HEK293 (cell line): ENCODE data around the gene DYNC1I1.
A peak's percentile ranks its signal among the peaks of the same experiment; 100 is the strongest.

Experiments
- CTCF ChIA-PET: fragments of 350-600 bp; formaldehyde crosslinking; extraction: SDS; loops from one replicate; lab custom pipeline; 2021; ENCODE audit warnings: antibody characterized with exemption; lab: Yijun Ruan, JAX
- POLR2A ChIA-PET: fragments of 300-600 bp; formaldehyde crosslinking; extraction: SDS; loops from one replicate; lab custom pipeline; 2020; ENCODE audit warnings: antibody characterized with exemption, inconsistent platforms; lab: Yijun Ruan, JAX
- H3K27ac ChIP-seq: fragments of 200-500 bp; sonication (Bioruptor generic); 2 replicates; pipeline ENCODE4 v1.5.1; 2014; ENCODE audit warnings: low read depth, low read length, control low read depth, inconsistent platforms; ENCODE audit errors: extremely low read depth
- H3K36me3 ChIP-seq, 2 experiments: fragments of 200-500 bp in 1 of 2; sonication (Bioruptor generic) in 1 of 2; 1 replicate in 1 of 2; 2 replicates in 1 of 2; pipeline ENCODE4 v1.5.1; 2014 to 2017; ENCODE audit warnings: inconsistent platforms in 2 of 2, low read length in 2 of 2; ENCODE audit not compliant: control insufficient read depth in 2 of 2, insufficient read depth in 1 of 2
- H3K4me1 ChIP-seq: fragments of 200-500 bp; sonication (Bioruptor generic); 2 replicates; pipeline ENCODE4 v1.5.1; 2014; ENCODE audit warnings: mild to moderate bottlenecking, low read length, inconsistent platforms; ENCODE audit not compliant: control insufficient read depth, insufficient read depth
- H3K4me3 ChIP-seq: 2 replicates; pipeline ENCODE4 v1.5.1; 2011; ENCODE audit warnings: low read depth, mild to moderate bottlenecking, control low read depth, low read length, moderate library complexity
- H3K9me3 ChIP-seq: fragments of 200-500 bp; sonication (Bioruptor generic); 2 replicates; pipeline ENCODE4 v1.5.1; 2014; ENCODE audit warnings: low read depth, low read length, inconsistent platforms; ENCODE audit not compliant: control insufficient read depth, insufficient read depth
- FEZF1 ChIP-seq: fragments of 450-650 bp; formaldehyde crosslinking; IDR thresholded peaks from 2 replicates; pipeline ENCODE4 v1.5.1; 2016; ENCODE audit warnings: missing biosample characterization, missing genetic modification characterization
- OVOL3 ChIP-seq: fragments of 450-650 bp; formaldehyde crosslinking; IDR thresholded peaks from 2 replicates; pipeline ENCODE4 v1.5.1; 2016; ENCODE audit warnings: missing biosample characterization, missing genetic modification characterization
- REPIN1 ChIP-seq: fragments of 450-650 bp; formaldehyde crosslinking; IDR thresholded peaks from 2 replicates; pipeline ENCODE4 v1.5.1; 2017; ENCODE audit warnings: missing biosample characterization, missing genetic modification characterization, low read depth
- ZBTB48 ChIP-seq: fragments of 450-650 bp; formaldehyde crosslinking; IDR thresholded peaks from 2 replicates; pipeline ENCODE4 v1.5.1; 2016; ENCODE audit warnings: missing biosample characterization, missing genetic modification characterization
- ZNF133 ChIP-seq: fragments of 450-650 bp; formaldehyde crosslinking; IDR thresholded peaks from 2 replicates; pipeline ENCODE4 v1.5.1; 2016; ENCODE audit warnings: missing biosample characterization, missing genetic modification characterization
- ZNF138 ChIP-seq: fragments of 450-650 bp; formaldehyde crosslinking; IDR thresholded peaks from 2 replicates; pipeline ENCODE4 v1.5.1; 2016; ENCODE audit warnings: missing biosample characterization, missing genetic modification characterization, borderline replicate concordance
- ZNF175 ChIP-seq: fragments of 450-650 bp; formaldehyde crosslinking; IDR thresholded peaks from 2 replicates; pipeline ENCODE4 v1.5.1; 2016; ENCODE audit warnings: missing biosample characterization, missing genetic modification characterization
- ZNF221 ChIP-seq: fragments of 450-650 bp; formaldehyde crosslinking; IDR thresholded peaks from 2 replicates; pipeline ENCODE4 v1.5.1; 2017; ENCODE audit warnings: missing biosample characterization, missing genetic modification characterization, borderline replicate concordance
- ZNF354C ChIP-seq: fragments of 450-650 bp; formaldehyde crosslinking; IDR thresholded peaks from 2 replicates; pipeline ENCODE4 v1.5.1; 2016; ENCODE audit warnings: missing biosample characterization, missing genetic modification characterization, low read depth, borderline replicate concordance
- ZNF37A ChIP-seq: fragments of 450-650 bp; IDR thresholded peaks from 2 replicates; pipeline ENCODE4 v1.5.1; 2018; ENCODE audit warnings: missing biosample characterization, missing genetic modification characterization
- ZNF548 ChIP-seq: fragments of 450-650 bp; formaldehyde crosslinking; IDR thresholded peaks from 2 replicates; pipeline ENCODE4 v1.5.1; 2016; ENCODE audit warnings: missing biosample characterization, missing genetic modification characterization
- ZNF555 ChIP-seq: fragments of 450-650 bp; formaldehyde crosslinking; conservative IDR thresholded peaks from 2 replicates; pipeline ENCODE4 v1.5.1; 2017; ENCODE audit warnings: missing biosample characterization, mild to moderate bottlenecking, missing genetic modification characterization, inconsistent platforms
- ZNF600 ChIP-seq: fragments of 450-650 bp; formaldehyde crosslinking; IDR thresholded peaks from 2 replicates; pipeline ENCODE4 v1.5.1; 2016; ENCODE audit warnings: missing biosample characterization, missing genetic modification characterization
- ZNF623 ChIP-seq: fragments of 450-650 bp; formaldehyde crosslinking; IDR thresholded peaks from 2 replicates; pipeline ENCODE4 v1.5.1; 2016; ENCODE audit warnings: missing biosample characterization, missing genetic modification characterization
- ZNF701 ChIP-seq: fragments of 450-650 bp; formaldehyde crosslinking; IDR thresholded peaks from 2 replicates; pipeline ENCODE4 v1.5.1; 2016; ENCODE audit warnings: missing biosample characterization, missing genetic modification characterization
- ZSCAN23 ChIP-seq: fragments of 450-650 bp; formaldehyde crosslinking; IDR thresholded peaks from 2 replicates; pipeline ENCODE4 v1.5.1; 2016; ENCODE audit warnings: missing biosample characterization, missing genetic modification characterization
- TF ChIP-seq, protein P1 (sequence below): sonication (generic); formaldehyde crosslinking; IDR thresholded peaks from 2 replicates; pipeline ENCODE4 v1.8.1; 2022; ENCODE audit warnings: mild to moderate bottlenecking, moderate library complexity, missing genetic modification reagents
- TF ChIP-seq, protein P2 (sequence below): fragments of 450-650 bp; formaldehyde crosslinking; IDR thresholded peaks from 2 replicates; pipeline ENCODE4 v1.5.1; 2016; ENCODE audit warnings: missing biosample characterization, missing genetic modification characterization
- TF ChIP-seq, protein P3 (sequence below): fragments of 450-650 bp; formaldehyde crosslinking; IDR thresholded peaks from 2 replicates; pipeline ENCODE4 v1.5.1; 2016; ENCODE audit warnings: missing biosample characterization, missing genetic modification characterization

Gene DYNC1I1

DNA sequence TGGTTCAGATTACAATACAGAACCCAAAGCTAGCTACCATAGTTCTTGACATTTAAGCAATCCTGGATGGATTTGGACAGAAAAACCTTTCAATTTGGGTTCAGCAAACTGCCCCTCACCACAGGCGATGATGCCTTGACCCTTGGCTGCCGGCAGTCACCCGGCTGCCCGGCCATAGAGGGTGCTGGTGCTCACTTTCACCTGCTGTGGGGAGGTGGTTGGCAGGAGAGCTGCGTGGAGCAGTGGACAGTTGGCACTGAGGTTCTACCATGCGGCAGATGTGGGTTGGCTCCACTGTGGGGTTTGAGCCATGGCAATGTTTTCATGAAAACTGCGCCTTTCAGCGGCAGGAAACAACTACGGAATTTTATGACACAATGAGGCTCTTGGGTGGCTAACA, 99.5 kb downstream of the DYNC1I1 start:
- CTCF ChIA-PET: interaction anchor here (0.5 to 9.1 kb wide), 28 partner anchors 10 to 1192 kb away, joined by 3 to 205 read pairs (median 4); no protein-coding TSS in a partner anchor
- H3K4me1 ChIP-seq: peaks cover 5% of the 10 kb centered on the region; the same call in 1 of the 2 replicates
- no peaks in the 10 kb centered on the region for H3K36me3 ChIP-seq
- H3K27ac ChIP-seq: 0 out of 2 replicates have a peak overlapping the region, but pooled peaks have one; percentile 35
- no peak for TF ChIP-seq ZSCAN23 (tag by site-specific recombination)
- no peak for TF ChIP-seq ZNF133
- TF ChIP-seq ZNF37A (tag by site-specific recombination): no peak
- no peak for TF ChIP-seq ZNF138 (tag by site-specific recombination)
- no peak for TF ChIP-seq ZBTB48 (tag by site-specific recombination)
- TF ChIP-seq ZNF548: no peak
- TF ChIP-seq, all 188 proteins: peak for 0
- Histone ChIP-seq H3K4me3 (no peak overlapping the region), H3K9me3 (no peaks in the 10 kb centered on the region)
- POLR2A ChIA-PET: interaction anchor here (1.3 kb wide), 1 partner anchor 147 kb away, joined by 3 read pairs; no protein-coding TSS in a partner anchor

DNA sequence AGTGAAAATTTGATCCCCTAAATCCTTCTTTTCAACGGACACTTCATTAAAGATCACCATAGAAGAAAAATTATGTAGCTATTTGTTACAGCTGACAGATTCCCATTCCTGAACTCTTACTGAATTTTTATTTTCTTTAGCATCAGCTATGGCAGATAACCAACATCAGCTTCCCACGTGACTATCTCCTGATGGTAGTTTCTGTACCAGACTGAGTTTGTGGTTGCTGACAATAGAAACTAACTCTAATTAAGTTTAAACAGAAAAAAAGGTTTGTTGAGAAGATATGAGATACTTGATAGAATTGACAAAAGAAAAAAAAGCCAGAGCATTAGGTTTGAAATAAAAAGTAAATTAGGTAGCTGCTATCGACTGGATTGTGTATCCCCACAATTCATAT, 101.8 kb downstream of the DYNC1I1 start:
- no peaks in the 10 kb centered on the region for H3K36me3 ChIP-seq
- TF ChIP-seq ZNF701 (tag by site-specific recombination) (no peak), ZNF175 (no peak), ZNF600 (tag by site-specific recombination) (no peak), ZBTB48 (tag by site-specific recombination) (no peak), OVOL3 (tag by site-specific recombination) (no peak), ZNF221 (tag by site-specific recombination) (no peak), ZNF623 (tag by site-specific recombination) (no peak), FEZF1 (tag by site-specific recombination) (no peak), ZNF354C (no peak), ZNF555 (tag by site-specific recombination) (no peak), REPIN1 (tag by site-specific recombination) (no peak)
- TF ChIP-seq, protein P1, sequence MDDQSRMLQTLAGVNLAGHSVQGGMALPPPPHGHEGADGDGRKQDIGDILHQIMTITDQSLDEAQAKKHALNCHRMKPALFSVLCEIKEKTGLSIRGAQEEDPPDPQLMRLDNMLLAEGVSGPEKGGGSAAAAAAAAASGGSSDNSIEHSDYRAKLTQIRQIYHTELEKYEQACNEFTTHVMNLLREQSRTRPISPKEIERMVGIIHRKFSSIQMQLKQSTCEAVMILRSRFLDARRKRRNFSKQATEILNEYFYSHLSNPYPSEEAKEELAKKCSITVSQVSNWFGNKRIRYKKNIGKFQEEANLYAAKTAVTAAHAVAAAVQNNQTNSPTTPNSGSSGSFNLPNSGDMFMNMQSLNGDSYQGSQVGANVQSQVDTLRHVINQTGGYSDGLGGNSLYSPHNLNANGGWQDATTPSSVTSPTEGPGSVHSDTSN: no peak
- TF ChIP-seq, protein P2, sequence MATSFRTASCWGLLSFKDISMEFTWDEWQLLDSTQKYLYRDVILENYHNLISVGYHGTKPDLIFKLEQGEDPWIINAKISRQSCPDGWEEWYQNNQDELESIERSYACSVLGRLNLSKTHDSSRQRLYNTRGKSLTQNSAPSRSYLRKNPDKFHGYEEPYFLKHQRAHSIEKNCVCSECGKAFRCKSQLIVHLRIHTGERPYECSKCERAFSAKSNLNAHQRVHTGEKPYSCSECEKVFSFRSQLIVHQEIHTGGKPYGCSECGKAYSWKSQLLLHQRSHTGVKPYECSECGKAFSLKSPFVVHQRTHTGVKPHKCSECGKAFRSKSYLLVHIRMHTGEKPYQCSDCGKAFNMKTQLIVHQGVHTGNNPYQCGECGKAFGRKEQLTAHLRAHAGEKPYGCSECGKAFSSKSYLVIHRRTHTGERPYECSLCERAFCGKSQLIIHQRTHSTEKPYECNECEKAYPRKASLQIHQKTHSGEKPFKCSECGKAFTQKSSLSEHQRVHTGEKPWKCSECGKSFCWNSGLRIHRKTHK (tag by site-specific recombination): no peak
- TF ChIP-seq, all 188 proteins: peak for 0
- H3K27ac ChIP-seq: no peak overlapping the region

DNA sequence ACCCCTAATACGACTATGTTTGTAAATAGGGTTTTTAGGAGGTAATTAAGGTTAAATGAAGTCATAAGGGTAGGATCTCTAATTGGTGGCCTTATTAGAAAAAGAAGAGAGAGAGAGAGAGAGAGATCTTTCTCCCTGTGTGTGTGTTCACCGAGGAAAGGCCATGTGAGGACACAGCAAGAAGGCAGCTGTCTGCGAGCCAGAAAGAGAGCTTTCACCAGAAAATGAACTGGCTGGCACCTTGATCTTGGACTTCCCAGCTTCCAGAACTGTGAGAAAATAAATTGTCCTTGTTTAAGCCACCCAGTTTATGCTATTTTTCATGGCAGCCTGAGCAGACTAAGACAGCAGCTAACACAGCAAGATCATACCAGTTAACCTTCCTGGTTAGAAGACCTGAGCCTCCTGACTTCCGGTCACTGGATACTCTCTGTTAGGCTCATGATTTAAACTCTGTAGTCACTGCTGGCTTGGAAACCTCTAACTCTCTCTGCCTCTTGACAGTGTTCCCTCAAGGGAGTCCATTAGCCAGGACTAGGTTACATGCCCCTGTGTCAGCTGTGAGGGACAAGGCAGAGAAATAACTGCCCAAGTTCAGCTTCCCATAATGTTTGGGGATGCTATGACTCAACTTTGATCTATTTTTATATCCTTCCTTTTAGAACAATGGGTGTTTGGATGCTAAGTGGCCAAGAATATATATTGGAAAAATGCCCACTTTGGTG, 102.3 kb downstream of the DYNC1I1 start:
- CTCF ChIA-PET: interaction anchor here (0.5 to 9.1 kb wide), 5 partner anchors 29 to 151 kb away, joined by 3 to 205 read pairs (median 3); no protein-coding TSS in a partner anchor
- POLR2A ChIA-PET: no interaction called here
- Histone ChIP-seq H3K27ac (no peak overlapping the region), H3K9me3 (no peaks in the 10 kb centered on the region), H3K36me3 (no peaks in the 10 kb centered on the region), H3K4me1 (peaks cover 5% of the 10 kb centered on the region; the same call in 1 of the 2 replicates), H3K4me3 (no peak overlapping the region)
- TF ChIP-seq, protein P3, sequence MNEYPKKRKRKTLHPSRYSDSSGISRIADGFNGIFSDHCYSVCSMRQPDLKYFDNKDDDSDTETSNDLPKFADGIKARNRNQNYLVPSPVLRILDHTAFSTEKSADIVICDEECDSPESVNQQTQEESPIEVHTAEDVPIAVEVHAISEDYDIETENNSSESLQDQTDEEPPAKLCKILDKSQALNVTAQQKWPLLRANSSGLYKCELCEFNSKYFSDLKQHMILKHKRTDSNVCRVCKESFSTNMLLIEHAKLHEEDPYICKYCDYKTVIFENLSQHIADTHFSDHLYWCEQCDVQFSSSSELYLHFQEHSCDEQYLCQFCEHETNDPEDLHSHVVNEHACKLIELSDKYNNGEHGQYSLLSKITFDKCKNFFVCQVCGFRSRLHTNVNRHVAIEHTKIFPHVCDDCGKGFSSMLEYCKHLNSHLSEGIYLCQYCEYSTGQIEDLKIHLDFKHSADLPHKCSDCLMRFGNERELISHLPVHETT (tag by site-specific recombination): no peak

More for the DNA sequence above, 101.8 kb downstream of the DYNC1I1 start:
- ChIA-PET CTCF (interaction anchor here (0.8 to 9.1 kb wide), 4 partner anchors 29 to 156 kb away, joined by 3 to 205 read pairs (median 3); no protein-coding TSS in a partner anchor), POLR2A (no interaction called here)
- H3K4me3 ChIP-seq: no peak overlapping the region
- peaks cover 5% of the 10 kb centered on the region; the same call in 1 of the 2 replicates for H3K4me1 ChIP-seq
- H3K9me3 ChIP-seq: no peaks in the 10 kb centered on the region
